HG03442 (cell line): ENCODE measurements around the gene TMEM161A.
"Not testable (repeated sequence)": the region's sequence is repeated elsewhere in the genome, so short reads cannot be mapped to it uniquely, and the experiment has no call there.

ENCODE experiments used
- ATAC-seq: cut with Tn5 transposase; IDR thresholded peaks from one replicate; pipeline ENCODE4 v1.9.1; 2021; ENCODE audit warnings: mild to moderate bottlenecking, moderate library complexity; ENCODE audit not compliant: unreplicated experiment

Gene TMEM161A

GRCh38 chr19:19122902-19123301, 15.4 kb downstream of the TMEM161A start:
- no peak for ATAC-seq

- ATAC-seq, result no peak
Measured at GRCh38 chr19:19121371-19121770, 16.9 kb downstream of the TMEM161A start.

DNA sequence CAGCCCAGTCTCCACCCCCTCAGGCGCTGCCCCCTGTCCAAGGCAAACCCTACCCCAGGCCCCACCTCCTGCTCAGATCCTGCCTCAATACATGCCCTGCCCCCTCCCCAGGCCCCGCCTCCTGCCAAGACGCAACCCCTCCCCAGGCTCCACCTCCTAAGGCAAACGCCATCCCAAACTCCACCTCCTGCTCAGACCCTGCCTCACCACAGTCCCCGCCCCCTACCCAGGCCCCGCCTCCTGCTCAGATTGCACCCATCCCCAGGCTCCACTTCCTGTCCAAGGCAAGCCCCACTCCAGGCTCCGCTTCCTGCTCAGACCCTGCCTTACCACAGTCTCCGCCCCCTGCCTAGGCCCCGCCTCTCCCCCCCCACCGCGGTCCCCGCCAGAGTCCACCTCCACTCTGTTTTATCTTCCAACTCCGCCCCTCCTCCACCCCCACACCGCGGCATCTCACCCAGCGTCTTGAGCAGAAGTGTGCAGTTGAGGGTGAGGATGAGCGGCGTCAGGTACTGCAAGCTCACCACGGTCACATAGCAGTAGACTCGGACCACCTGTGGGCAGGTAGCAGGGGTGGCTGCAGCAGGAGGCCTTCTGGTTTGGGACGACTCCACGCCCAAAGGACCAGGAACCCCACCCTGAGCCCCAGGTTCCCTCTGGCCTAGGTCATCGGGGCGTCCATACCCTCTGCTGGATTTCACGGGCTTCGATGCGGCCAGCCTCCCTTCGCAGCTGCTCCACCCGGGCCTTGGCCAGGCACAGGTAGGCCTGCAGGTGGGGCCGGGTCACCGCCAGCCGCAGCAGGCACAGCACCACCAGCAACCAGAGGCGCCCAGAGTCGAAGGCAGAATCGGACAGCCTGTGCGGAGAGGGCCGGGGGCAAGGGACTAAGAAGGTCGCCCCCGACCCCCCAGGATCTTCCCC, 17.7 kb downstream of the TMEM161A start:
- ATAC-seq, result no peak

DNA sequence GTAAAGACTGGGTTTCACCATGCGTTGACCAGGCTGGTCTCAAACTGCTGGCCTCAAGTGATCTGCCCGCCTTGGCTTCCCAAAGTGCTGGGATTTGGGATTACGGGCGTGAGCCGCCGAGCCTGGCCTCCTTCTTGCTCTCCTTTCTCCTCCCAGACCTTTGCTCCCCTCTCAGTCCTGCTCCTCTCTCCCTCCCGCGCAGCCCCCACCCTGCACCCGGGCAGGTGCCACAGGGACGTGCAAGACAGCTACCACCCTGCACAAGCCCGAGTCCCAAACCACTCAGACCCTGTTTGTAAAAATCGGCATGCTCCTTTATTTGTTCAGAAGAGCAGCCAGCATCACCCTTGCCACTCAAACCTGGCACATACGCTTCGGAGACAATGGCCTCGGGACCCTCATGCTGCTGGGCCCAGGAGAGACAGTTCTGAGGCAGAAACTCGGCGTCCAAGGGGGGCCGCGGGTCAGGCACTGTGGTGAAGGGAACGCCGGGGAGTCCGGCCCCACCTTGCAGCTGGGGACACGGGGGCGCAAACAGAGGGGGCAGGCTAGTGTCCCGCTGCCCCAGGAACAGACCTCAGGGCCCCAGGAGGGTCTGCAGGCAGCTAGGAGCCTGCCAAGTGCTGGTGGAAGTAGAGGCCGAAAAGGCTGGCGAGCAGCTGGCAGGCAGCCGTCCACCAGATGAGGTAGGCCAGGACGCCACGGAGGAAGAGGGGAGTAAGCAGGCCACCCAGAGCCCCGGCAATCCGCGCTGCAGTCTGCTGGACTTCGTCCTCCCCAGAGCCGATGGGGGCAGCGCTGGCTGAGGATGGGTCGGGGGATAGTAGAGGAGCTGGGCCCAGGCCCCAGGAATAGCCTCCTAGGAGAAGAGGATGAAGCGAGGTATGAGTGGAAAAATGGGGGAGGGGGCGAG, 18.7 kb downstream of the TMEM161A start:
- ATAC-seq, result no peak

- no peak for ATAC-seq
Measured at GRCh38 chr19:19115954-19116353, 22.3 kb downstream of the TMEM161A start.

DNA sequence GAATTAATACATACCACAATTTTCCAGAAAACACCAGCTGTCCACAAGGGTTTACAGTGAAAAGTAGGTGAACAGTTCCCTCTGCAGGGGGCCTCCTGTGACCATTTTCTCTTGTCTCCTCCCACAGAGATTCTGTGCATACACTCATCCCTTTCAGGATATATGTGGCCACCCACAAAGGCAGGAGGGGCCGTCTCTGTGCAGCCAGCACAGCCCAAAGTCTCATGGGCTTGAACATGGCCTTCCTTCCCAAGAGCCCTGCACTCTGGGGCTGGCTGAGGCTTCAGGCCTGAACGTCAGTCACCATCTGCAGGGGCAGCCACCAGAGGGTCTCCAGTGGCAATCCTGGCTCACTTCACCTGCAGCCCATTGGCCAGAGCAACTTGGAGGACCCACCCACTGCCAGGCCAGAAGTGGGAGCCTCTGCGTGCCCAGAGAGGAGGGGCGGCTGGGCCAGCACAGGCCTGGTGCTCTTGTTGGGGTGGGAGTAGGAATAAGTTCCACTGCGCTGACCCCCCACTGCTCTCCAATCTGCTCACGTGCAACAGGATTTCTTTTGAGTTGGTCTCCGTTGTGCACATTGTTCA, 25.1 kb downstream of the TMEM161A start:
- ATAC-seq, result no peak

DNA sequence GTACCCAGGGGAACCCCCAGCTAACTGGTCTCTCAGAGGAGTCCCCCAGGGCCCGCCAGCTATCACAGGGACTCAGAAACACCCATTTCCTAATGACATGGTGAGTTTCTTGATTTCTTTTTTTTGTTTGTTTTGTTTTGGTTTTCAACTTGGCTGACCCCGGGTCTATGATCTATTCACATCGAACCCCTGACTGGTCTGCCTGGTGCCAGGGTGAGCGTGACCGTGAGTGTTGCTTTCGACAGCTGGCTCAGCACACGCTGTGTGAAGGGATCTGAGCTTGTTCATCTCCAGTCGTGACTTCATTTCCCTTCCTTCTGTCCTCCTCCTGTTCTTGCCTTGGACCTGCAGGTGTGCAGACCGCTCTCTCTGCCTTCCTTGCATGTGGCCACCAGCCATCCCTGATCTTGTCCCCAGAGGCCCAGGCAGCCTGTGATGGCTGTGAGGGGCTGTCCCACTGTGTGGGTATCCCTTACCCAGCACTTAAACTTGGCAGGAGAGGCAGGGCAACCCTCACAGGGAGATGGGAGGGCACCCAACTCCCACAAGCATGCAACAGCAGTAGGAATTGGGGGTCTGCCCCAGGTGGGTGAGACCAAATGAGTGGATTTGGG, 26.2 kb downstream of the TMEM161A start:
- no peak for ATAC-seq

- ATAC-seq, result no peak
Measured at GRCh38 chr19:19111136-19111835, 27.0 kb downstream of the TMEM161A start.

- no peak for ATAC-seq
Measured at GRCh38 chr19:19110410-19111135, 27.7 kb downstream of the TMEM161A start.

GRCh38 chr19:19109601-19110000, 28.7 kb downstream of the TMEM161A start:
- no peak for ATAC-seq

GRCh38 chr19:19107654-19108053, 30.6 kb downstream of the TMEM161A start:
- ATAC-seq, result no peak

- not testable (repeated sequence) for ATAC-seq
Measured at GRCh38 chr19:19106938-19107337, 31.3 kb downstream of the TMEM161A start.

- no peak for ATAC-seq
Measured at GRCh38 chr19:19106056-19106551, 32.2 kb downstream of the TMEM161A start.

- ATAC-seq, result no peak
Measured at GRCh38 chr19:19105365-19106055, 32.8 kb downstream of the TMEM161A start.

- no peak for ATAC-seq
Measured at GRCh38 chr19:19103167-19103566, 35.1 kb downstream of the TMEM161A start.

DNA sequence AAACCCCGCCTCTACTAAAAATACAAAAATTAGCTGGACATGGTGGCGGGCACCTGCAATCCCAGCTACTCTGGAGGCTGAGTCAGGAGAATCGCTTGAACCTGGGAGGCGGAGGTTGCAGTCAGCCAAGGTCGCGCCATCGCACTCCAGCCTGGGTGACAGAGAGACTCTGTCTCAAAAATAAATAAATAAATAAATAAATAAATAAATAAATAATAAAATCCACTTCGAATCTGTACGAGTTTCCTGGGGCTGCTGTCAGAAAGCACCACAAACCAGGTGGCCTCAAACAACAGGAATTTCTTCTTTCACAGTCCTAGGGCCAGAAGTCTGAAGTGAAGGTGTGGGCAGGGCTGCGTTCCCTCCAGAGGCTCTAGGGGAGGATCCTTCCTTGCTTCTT, 35.7 kb downstream of the TMEM161A start:
- ATAC-seq, result not testable (repeated sequence)

- no peak for ATAC-seq
Measured at GRCh38 chr19:19101540-19101939, 36.7 kb downstream of the TMEM161A start.

GRCh38 chr19:19098703-19099632, 39.3 kb downstream of the TMEM161A start:
- no peak for ATAC-seq
